ENCODE measurements around the gene EFNA5.

DNA sequence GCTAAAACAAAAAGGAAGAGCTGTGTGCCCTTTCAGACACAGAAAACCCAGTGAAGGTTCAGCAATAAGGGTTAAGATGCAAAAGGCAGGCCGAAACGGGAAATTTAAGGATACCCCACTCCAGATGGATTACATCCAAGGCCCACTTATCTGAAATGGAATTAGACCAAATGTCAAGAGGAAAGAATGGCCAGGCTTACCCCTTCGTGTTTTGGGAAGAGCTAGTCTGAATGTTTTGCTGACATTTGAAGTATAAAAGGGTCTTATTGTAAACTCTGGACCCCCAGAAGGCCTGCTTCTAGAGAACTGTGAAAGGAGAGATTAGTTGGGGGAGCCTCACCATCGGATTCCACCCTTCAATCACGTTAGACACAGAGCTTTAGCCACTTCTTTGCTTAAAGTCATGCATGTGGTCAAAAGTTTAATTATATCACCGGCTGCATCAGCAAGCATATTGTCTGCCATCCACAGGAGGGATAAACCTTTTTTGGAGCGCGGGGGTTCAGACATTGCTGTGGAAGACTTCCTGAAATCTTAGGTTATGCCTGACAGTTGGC lies 93.3 kb downstream of the EFNA5 start:
- TF ChIP-seq CBX3 (IDR thresholded peaks at IDR 0.05; ENCODE audit: borderline replicate concordance, low read depth) (no peak), EZH2 (IDR thresholded peaks at IDR 0.05; ENCODE audit: borderline replicate concordance, control insufficient read depth, low read depth, low read length) (no peak), HDGF (IDR thresholded peaks at IDR 0.05) (no peak), POLR2AphosphoS5 (IDR thresholded peaks at IDR 0.05; ENCODE audit: low read length) (no peak)
